ENCODE measurements around the gene CYTH1.

GRCh38 chr17:78818932-78819331 is 36.9 kb upstream of the CYTH1 start:
- TF ChIP-seq ESRRA (CRISPR knock-in tag; IDR thresholded peaks at IDR 0.05; ENCODE audit: borderline replicate concordance) = no peak
- TF ChIP-seq CTCF (IDR thresholded peaks at IDR 0.05) = no peak
- no peak for TF ChIP-seq NR1H2 (CRISPR knock-in tag; IDR thresholded peaks at IDR 0.05)
- TF ChIP-seq, protein P1, sequence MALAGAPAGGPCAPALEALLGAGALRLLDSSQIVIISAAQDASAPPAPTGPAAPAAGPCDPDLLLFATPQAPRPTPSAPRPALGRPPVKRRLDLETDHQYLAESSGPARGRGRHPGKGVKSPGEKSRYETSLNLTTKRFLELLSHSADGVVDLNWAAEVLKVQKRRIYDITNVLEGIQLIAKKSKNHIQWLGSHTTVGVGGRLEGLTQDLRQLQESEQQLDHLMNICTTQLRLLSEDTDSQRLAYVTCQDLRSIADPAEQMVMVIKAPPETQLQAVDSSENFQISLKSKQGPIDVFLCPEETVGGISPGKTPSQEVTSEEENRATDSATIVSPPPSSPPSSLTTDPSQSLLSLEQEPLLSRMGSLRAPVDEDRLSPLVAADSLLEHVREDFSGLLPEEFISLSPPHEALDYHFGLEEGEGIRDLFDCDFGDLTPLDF (CRISPR knock-in tag; IDR thresholded peaks at IDR 0.05) = no peak
- TF ChIP-seq, protein P2, sequence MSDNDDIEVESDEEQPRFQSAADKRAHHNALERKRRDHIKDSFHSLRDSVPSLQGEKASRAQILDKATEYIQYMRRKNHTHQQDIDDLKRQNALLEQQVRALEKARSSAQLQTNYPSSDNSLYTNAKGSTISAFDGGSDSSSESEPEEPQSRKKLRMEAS (CRISPR knock-in tag; IDR thresholded peaks at IDR 0.05) = no peak
- TF ChIP-seq ETV6 (CRISPR knock-in tag; IDR thresholded peaks at IDR 0.05) = no peak
- no peak for TF ChIP-seq HMGA2 (CRISPR knock-in tag; IDR thresholded peaks at IDR 0.05)
- TF ChIP-seq, protein P3, sequence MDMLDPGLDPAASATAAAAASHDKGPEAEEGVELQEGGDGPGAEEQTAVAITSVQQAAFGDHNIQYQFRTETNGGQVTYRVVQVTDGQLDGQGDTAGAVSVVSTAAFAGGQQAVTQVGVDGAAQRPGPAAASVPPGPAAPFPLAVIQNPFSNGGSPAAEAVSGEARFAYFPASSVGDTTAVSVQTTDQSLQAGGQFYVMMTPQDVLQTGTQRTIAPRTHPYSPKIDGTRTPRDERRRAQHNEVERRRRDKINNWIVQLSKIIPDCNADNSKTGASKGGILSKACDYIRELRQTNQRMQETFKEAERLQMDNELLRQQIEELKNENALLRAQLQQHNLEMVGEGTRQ (CRISPR knock-in tag; IDR thresholded peaks at IDR 0.05) = no peak

Data from WTC11 (cell line).